Endodermal cell (in vitro differentiated cells): ENCODE measurements around the gene TPST1. TPM values are rescaled to one million over a fixed set of nuclear protein-coding genes. Genes with fewer than 3 reads are reported as not detected.

Source experiments
- DNase-seq: peaks from one replicate; pipeline ENCODE4 v3.0.0-alpha.2; 2017
- H3K27ac ChIP-seq: 2 replicates; pipeline ENCODE4 v1.5.1; 2013; ENCODE audit warnings: mild to moderate bottlenecking, low read depth, low read length, moderate library complexity
- H3K27me3 ChIP-seq: 2 replicates; pipeline ENCODE4 v1.6.1; 2013; ENCODE audit warnings: mild to moderate bottlenecking, low read length, moderate library complexity; ENCODE audit not compliant: insufficient read depth, control insufficient read depth, poor library complexity, severe bottlenecking
- H3K36me3 ChIP-seq: 2 replicates; pipeline ENCODE4 v1.7.0; 2013; ENCODE audit warnings: mild to moderate bottlenecking, low read length, moderate library complexity; ENCODE audit not compliant: control insufficient read depth, insufficient read depth
- H3K4me1 ChIP-seq: one replicate; pipeline ENCODE4 v1.7.0; 2013; ENCODE audit warnings: low read length; ENCODE audit not compliant: control insufficient read depth, insufficient read depth
- H3K4me3 ChIP-seq: 2 replicates; pipeline ENCODE4 v1.5.1; 2013; ENCODE audit warnings: mild to moderate bottlenecking, low read length, moderate library complexity
- H3K9ac ChIP-seq: 2 replicates; pipeline ENCODE4 v1.6.1; 2013; ENCODE audit warnings: mild to moderate bottlenecking, low read length, moderate library complexity; ENCODE audit not compliant: poor library complexity, severe bottlenecking; ENCODE audit errors: extremely low read depth
- H3K9me3 ChIP-seq: 2 replicates; pipeline ENCODE4 v1.6.1; 2013; ENCODE audit warnings: mild to moderate bottlenecking, low read length, moderate library complexity; ENCODE audit not compliant: control insufficient read depth
- H3K27ac Mint-ChIP-seq: 2 replicates; pipeline ENCODE4 v1.8.0; 2020; ENCODE audit warnings: mixed read lengths
- H3K27me3 Mint-ChIP-seq: 2 replicates; pipeline ENCODE4 v1.8.0; 2021; ENCODE audit warnings: mild to moderate bottlenecking, mixed read lengths; ENCODE audit not compliant: insufficient read depth
- H3K36me3 Mint-ChIP-seq: 2 replicates; pipeline ENCODE4 v1.8.0; 2020; ENCODE audit warnings: low read depth, mixed read lengths
- H3K4me1 Mint-ChIP-seq: 2 replicates; pipeline ENCODE4 v1.8.0; 2020; ENCODE audit warnings: mixed read lengths
- H3K4me3 Mint-ChIP-seq: 2 replicates; pipeline ENCODE4 v1.8.0; 2020; ENCODE audit warnings: mild to moderate bottlenecking, moderate library complexity, mixed read lengths
- H3K9me3 Mint-ChIP-seq: 2 replicates; pipeline ENCODE4 v1.8.0; 2020; ENCODE audit warnings: mild to moderate bottlenecking, mixed read lengths
- CTCF ChIP-seq: fragments of 200-600 bp; sonication (generic); conservative IDR thresholded peaks from 2 replicates; pipeline ENCODE4 v1.5.0; 2021; ENCODE audit warnings: antibody characterized with exemption, mild to moderate bottlenecking
- WGBS, 2 experiments: methylation state at CpG; one replicate each; pipeline versions ENCODE4 v1.1.5 to v1.1.7; 2013; ENCODE audit warnings: missing lambda C conversion rate in 2 of 2, mixed read lengths in 1 of 2; ENCODE audit not compliant: insufficient coverage in 1 of 2, insufficient read length in 1 of 2; 5-methylcytosine and 5-hydroxymethylcytosine counted together
- total RNA-seq, 2 donors: library from RNA; stranded (reverse); fragmentation: NEBNext Ultra II Directional in 1 of 2; extraction: Animal tissue kit (Norgen Biotek cat#: 25700) in 1 of 2; gene quantifications; 2 replicates in 1 of 2; 3 replicates in 1 of 2; pipeline ENCODE4 v1.2.1, GENCODE V29; 2021

Gene TPST1
- total RNA-seq, 2 donors from 2014 or later, result 38.3 to 43.8 TPM

DNA sequence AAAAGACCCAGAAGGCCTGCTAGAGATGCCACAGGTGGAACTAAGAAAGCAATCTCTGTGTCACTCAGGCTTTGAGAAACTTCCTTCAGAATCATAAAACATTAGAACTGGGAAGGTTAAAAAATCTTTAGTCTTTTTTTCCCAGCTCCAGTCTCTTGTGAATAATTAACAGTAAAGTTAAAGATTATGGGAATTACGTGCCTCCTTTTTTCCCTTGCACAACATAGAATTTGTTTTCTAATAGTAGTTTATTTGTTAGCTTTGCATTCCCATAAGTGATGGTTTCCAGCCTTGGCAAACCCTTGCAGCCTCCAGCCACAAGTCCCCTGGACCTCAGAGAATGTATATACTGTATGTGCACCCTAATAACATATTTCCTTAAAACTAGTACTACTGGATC, 128.3 kb downstream of the TPST1 start:
- H3K9me3 ChIP-seq, result peaks cover 18% of the 10 kb centered on the region
- DNase-seq, result no peak
- no peaks in the 10 kb centered on the region for H3K36me3 ChIP-seq
- no peak overlapping the region for H3K27ac Mint-ChIP-seq
- peaks cover 20% of the 10 kb centered on the region for H3K9me3 Mint-ChIP-seq
- WGBS, 2 experiments, result 88% methylated on average over 1 of the region's 1 CpG; no CpG with 5 or more reads in 1 of the 2 experiments
- H3K36me3 Mint-ChIP-seq, result peaks cover 15% of the 10 kb centered on the region
- peaks cover 8% of the 10 kb centered on the region for H3K4me1 Mint-ChIP-seq
- H3K27ac ChIP-seq, result no peak overlapping the region
- H3K9ac ChIP-seq, result no peak overlapping the region
- no peaks in the 10 kb centered on the region for H3K27me3 Mint-ChIP-seq
- TF ChIP-seq CTCF, result no peak
- H3K4me3 Mint-ChIP-seq, result no peak overlapping the region
- H3K4me1 ChIP-seq, result peaks cover 7% of the 10 kb centered on the region
- no peaks in the 10 kb centered on the region for H3K27me3 ChIP-seq
- H3K4me3 ChIP-seq, result no peak overlapping the region

DNA sequence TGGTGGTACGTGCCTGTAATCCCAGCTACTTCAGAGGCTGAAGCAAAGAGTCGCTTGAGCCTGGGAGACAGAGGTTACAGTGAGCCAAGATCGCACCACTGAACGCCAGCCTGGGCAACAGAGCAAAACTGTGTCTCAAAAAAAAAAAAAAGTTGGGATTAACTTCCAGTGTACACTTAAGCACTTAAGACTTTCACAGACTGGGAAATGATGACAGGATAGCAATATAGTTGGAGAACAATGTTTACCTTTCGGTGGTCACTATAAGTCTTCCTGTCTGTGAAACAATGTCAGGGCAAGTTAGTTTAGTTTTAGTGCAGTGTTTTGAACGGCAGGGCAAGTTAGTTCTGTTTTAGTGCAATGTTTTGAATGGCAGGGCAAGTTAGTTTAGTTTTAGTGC, 130.2 kb downstream of the TPST1 start:
- Mint-ChIP-seq H3K27ac (no peak overlapping the region), H3K27me3 (no peaks in the 10 kb centered on the region), H3K4me1 (peaks cover 5% of the 10 kb centered on the region), H3K9me3 (peaks cover 38% of the 10 kb centered on the region), H3K36me3 (peaks cover 27% of the 10 kb centered on the region), H3K4me3 (no peak overlapping the region)
- Histone ChIP-seq H3K27ac (no peak overlapping the region), H3K9me3 (peaks cover 35% of the 10 kb centered on the region), H3K27me3 (no peaks in the 10 kb centered on the region), H3K4me1 (peaks cover 7% of the 10 kb centered on the region), H3K4me3 (no peak overlapping the region), H3K9ac (no peak overlapping the region), H3K36me3 (no peaks in the 10 kb centered on the region)
- WGBS, 2 experiments, result 94 to 95% methylated on average over 6 of the region's 6 CpGs
- no peak for TF ChIP-seq CTCF
- DNase-seq, result no peak

DNA sequence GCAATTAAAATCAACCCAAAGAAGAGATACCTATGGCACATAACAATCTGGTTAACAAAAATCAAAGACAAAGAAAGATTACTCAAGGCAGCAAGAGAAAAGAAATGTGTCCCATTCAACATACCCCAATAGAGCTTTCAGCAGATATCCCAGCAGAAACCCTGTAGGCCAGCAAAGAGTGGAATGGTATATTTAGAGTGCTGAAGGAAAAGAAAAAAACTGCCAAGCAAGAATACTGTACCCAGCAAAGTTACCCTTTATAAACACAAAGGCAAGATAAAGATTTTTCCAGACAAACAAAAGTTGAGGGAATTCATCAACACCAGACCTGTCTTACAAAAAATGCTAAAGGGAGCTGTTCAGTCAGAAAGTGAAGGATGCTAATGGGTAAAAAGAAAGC, 131.6 kb downstream of the TPST1 start:
- peak overlapping the region; percentile 1 for H3K4me3 ChIP-seq
- H3K27ac ChIP-seq, result no peak overlapping the region
- H3K27me3 ChIP-seq, result no peaks in the 10 kb centered on the region
- Mint-ChIP-seq H3K27me3 (no peaks in the 10 kb centered on the region), H3K4me3 (no peak overlapping the region), H3K9me3 (peaks cover 46% of the 10 kb centered on the region), H3K36me3 (peaks cover 30% of the 10 kb centered on the region), H3K4me1 (peaks cover 5% of the 10 kb centered on the region), H3K27ac (no peak overlapping the region)
- H3K36me3 ChIP-seq, result no peaks in the 10 kb centered on the region
- DNase-seq, result no peak
- H3K4me1 ChIP-seq, result no peaks in the 10 kb centered on the region
- H3K9me3 ChIP-seq, result peaks cover 45% of the 10 kb centered on the region
- TF ChIP-seq CTCF, result no peak
- H3K9ac ChIP-seq, result no peak overlapping the region
